ENCODE measurements around the gene C13orf46. TPM values are rescaled to one million over a fixed set of nuclear protein-coding genes. Genes with fewer than 3 reads are reported as not detected.

Gene C13orf46
- total RNA-seq, 6 experiments from 2014 or later: 1.4 to 2.5 (median 2.0) TPM

GRCh38 chr13:113904411-113904810, 69.5 kb downstream of the C13orf46 start:
- H3K27me3 Mint-ChIP-seq (ENCODE audit: insufficient read depth): peaks cover 1% of the 10 kb centered on the region; the same call in 1 of the 2 replicates
- H3K27ac Mint-ChIP-seq: peak overlapping the region; percentile 77
- H3K4me1 Mint-ChIP-seq (ENCODE audit: low read depth): peaks cover 68% of the 10 kb centered on the region
- no peak for DNase-seq
- H3K36me3 Mint-ChIP-seq (ENCODE audit: low read depth): 0 out of 2 replicates have a peak, but pooled peaks cover 5% of the 10 kb centered on the region
- TF ChIP-seq CTCF (IDR thresholded peaks at IDR 0.05): peak; percentile 63; the same call in 1 of the 2 replicates
- no peak overlapping the region for H3K4me3 Mint-ChIP-seq
- no peaks in the 10 kb centered on the region for H3K9me3 Mint-ChIP-seq

- Mint-ChIP-seq H3K27ac (peak overlapping the region; percentile 77), H3K4me3 (no peak overlapping the region), H3K36me3 (ENCODE audit: low read depth) (0 out of 2 replicates have a peak, but pooled peaks cover 5% of the 10 kb centered on the region), H3K27me3 (ENCODE audit: insufficient read depth) (peaks cover 1% of the 10 kb centered on the region; the same call in 1 of the 2 replicates), H3K4me1 (ENCODE audit: low read depth) (peaks cover 63% of the 10 kb centered on the region), H3K9me3 (no peaks in the 10 kb centered on the region)
- DNase-seq: no peak
- TF ChIP-seq CTCF (IDR thresholded peaks at IDR 0.05): no peak
Observed at GRCh38 chr13:113903912-113904311, 70.0 kb downstream of the C13orf46 start.

Other genes with a start within 250 kb of the C13orf46 start
- gene TMEM255B, start 214.8 kb downstream of the C13orf46 start, total RNA-seq (2021; fragmentation: NEBNext Ultra II Directional; extraction: Animal tissue kit (Norgen Biotek cat#: 25700)): 10 to 100 TPM in 1 of 6 experiments, 1 to 10 TPM in 5; 8.2 to 10.3 (median 9.1) TPM
- gene GAS6, start 110.0 kb downstream of the C13orf46 start, total RNA-seq (2021; fragmentation: NEBNext Ultra II Directional; extraction: Animal tissue kit (Norgen Biotek cat#: 25700)): 100 to 1,000 TPM; 669 to 813 (median 715) TPM
- 10 to 100 TPM; 31.6 to 37.6 (median 33.1) TPM for gene RASA3, start 158.5 kb upstream of the C13orf46 start, total RNA-seq (2021; fragmentation: NEBNext Ultra II Directional; extraction: Animal tissue kit (Norgen Biotek cat#: 25700))
- gene CFAP97D2, start 205.2 kb upstream of the C13orf46 start, total RNA-seq (2021; fragmentation: NEBNext Ultra II Directional; extraction: Animal tissue kit (Norgen Biotek cat#: 25700)): not detected